GM12878 (cell line): ENCODE measurements around the gene TLCD3B. TPM values are rescaled to one million over a fixed set of nuclear protein-coding genes. Genes with fewer than 3 reads are reported as not detected.

Experiments used
- CBX5 ChIP-seq: sonication (generic); IDR thresholded peaks from 2 replicates; pipeline ENCODE4 v1.6.1; 2016; ENCODE audit warnings: low read depth, moderate library complexity, mild to moderate bottlenecking, inconsistent platforms
- GABPA ChIP-seq: IDR thresholded peaks from 2 replicates; pipeline ENCODE4 v1.6.1; 2014; ENCODE audit warnings: antibody characterized with exemption, low read depth, mild to moderate bottlenecking, inconsistent platforms
- JUND ChIP-seq: IDR thresholded peaks from 2 replicates; pipeline ENCODE4 v1.6.1; 2012; ENCODE audit warnings: low read depth, mild to moderate bottlenecking, low read length, improper control_type of control experiment, moderate library complexity
- NR2F1 ChIP-seq: fragments of 450-650 bp; conservative IDR thresholded peaks from 2 replicates; pipeline ENCODE4 v1.6.1; 2017; ENCODE audit warnings: mild to moderate bottlenecking
- POLR2A ChIP-seq: IDR thresholded peaks from 2 replicates; pipeline ENCODE4 v1.6.1; 2011; ENCODE audit warnings: low read depth, mild to moderate bottlenecking, low read length
- RELA ChIP-seq: fragments of 450-650 bp; IDR thresholded peaks from 2 replicates; pipeline ENCODE4 v1.8.0; 2014; ENCODE audit warnings: borderline replicate concordance; ENCODE audit not compliant: partially characterized antibody
- SPI1 ChIP-seq: IDR thresholded peaks from 2 replicates; pipeline ENCODE4 v1.6.1; 2011; ENCODE audit warnings: low read depth, mild to moderate bottlenecking, low read length, moderate library complexity, borderline replicate concordance; ENCODE audit not compliant: insufficient read depth
- YY1 ChIP-seq: IDR thresholded peaks from 2 replicates; pipeline ENCODE4 v1.6.1; 2011; ENCODE audit warnings: low read depth, mild to moderate bottlenecking, low read length
- ZBED1 ChIP-seq: IDR thresholded peaks from 2 replicates; pipeline ENCODE4 v1.6.1; 2016; ENCODE audit warnings: borderline replicate concordance
- ZNF217 ChIP-seq: fragments of 450-650 bp; IDR thresholded peaks from 2 replicates; pipeline ENCODE4 v1.6.1; 2017; ENCODE audit warnings: antibody characterized with exemption, mild to moderate bottlenecking
- ZNF384 ChIP-seq: IDR thresholded peaks from 2 replicates; pipeline ENCODE4 v1.6.1; 2012; ENCODE audit warnings: low read depth, mild to moderate bottlenecking, low read length, improper control_type of control experiment, borderline replicate concordance
- ZSCAN29 ChIP-seq: fragments of 450-650 bp; IDR thresholded peaks from 2 replicates; pipeline ENCODE4 v1.6.1; 2017; ENCODE audit warnings: mild to moderate bottlenecking, moderate library complexity
- polyA plus RNA-seq, 11 experiments: library from polyadenylated mRNA; depleted of rRNA in 4 of 11; unstranded in 6 of 11; stranded (reverse) in 5 of 11; fragments of >200 nt; fragmentation: Nextera tagmentation in 4 of 11; fragmentation: Illumina TruSeq in 1 of 11; extraction: Ambion mirVana in 4 of 11; extraction: Trizol in 1 of 11; gene quantifications; 1 replicate in 1 of 11; 2 replicates in 10 of 11; pipeline versions ENCODE4 v1.2.1 to v1.2.3, GENCODE V29; 2011 to 2016; ENCODE audit warnings: inconsistent platforms in 2 of 11, missing spikeins in 2 of 11, low read depth in 1 of 11
- total RNA-seq, 4 experiments: library from RNA; depleted of rRNA in 3 of 4; stranded (reverse); fragments of >200 nt in 3 of 4; fragmentation: Illumina TruSeq in 1 of 4; extraction: Trizol in 1 of 4; gene quantifications; 2 replicates each; pipeline versions ENCODE4 v1.2.1 to v1.2.3, GENCODE V29; 2013 to 2021
- TF ChIP-seq, protein P1 (sequence below): fragments of 150-350 bp; IDR thresholded peaks from 2 replicates; pipeline ENCODE4 v1.6.1; 2016; ENCODE audit warnings: low read depth, low read length
- TF ChIP-seq, protein P2 (sequence below): fragments of 450-650 bp; formaldehyde crosslinking; IDR thresholded peaks from 2 replicates; pipeline ENCODE4 v1.5.0; 2022; ENCODE audit warnings: mild to moderate bottlenecking, missing genetic modification characterization
- TF ChIP-seq, protein P3 (sequence below): fragments of 450-650 bp; IDR thresholded peaks from 2 replicates; pipeline ENCODE4 v1.6.1; 2018; ENCODE audit warnings: mild to moderate bottlenecking, low read depth, moderate library complexity; ENCODE audit not compliant: partially characterized antibody
- TF ChIP-seq, protein P4 (sequence below): fragments of 450-650 bp; IDR thresholded peaks from 2 replicates; pipeline ENCODE4 v1.6.1; 2017; ENCODE audit warnings: borderline replicate concordance
- TF ChIP-seq, protein P5 (sequence below): IDR thresholded peaks from 2 replicates; pipeline ENCODE4 v1.6.1; 2011; ENCODE audit warnings: borderline replicate concordance, low read depth, mild to moderate bottlenecking, moderate library complexity, mixed read lengths, low read length; ENCODE audit not compliant: insufficient read depth; ENCODE audit errors: extremely low read length

TLCD3B gene
- total and polyA plus RNA-seq, 10 of the 15 experiments (the other 5 are each of a cell fraction or from before 2014, with no cell fraction given) = 0.05 to 0.51 (median 0.18) TPM; not detected in 4

DNA sequence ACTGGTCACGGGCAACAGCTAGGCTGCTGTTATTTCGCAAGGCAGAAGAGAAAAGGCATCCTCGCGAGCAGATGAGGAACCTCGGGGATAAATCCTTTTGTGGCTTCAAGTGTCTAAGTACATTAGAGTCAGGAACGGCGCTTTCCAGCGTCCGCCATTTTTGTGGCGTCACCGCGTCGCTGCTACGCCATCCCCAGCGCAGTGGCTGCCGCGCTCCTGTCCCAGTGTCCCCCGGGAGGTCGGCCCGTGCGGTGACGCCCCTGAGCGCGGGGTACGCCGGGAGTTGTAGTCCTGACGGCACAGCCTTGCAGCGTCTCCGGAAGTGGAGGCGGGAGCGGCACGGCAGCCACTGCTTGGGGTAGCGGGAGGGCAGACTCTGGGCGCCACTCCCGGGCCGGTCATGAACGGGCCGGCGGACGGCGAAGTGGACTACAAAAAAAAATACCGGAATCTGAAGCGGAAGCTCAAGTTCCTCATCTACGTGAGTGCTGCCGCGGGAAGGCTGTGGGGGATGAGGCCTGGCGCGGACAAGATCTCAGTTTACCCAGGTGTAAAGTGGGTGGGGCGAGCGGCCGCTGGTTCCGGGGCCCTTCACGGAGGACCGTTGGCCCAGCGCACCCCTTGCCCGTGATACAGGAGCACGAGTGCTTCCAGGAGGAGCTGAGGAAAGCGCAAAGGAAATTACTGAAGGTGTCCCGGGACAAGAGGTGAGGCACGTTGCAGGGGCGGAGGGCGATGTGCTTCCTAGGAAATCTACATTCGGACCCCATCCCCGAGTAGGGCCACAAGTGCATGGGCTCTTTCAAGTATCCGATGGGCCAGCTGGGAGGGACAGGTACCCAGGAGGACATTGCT is 34.9 kb downstream of the TLCD3B start, which contains the start of gene INO80E (continued):
- TF ChIP-seq, protein P1, sequence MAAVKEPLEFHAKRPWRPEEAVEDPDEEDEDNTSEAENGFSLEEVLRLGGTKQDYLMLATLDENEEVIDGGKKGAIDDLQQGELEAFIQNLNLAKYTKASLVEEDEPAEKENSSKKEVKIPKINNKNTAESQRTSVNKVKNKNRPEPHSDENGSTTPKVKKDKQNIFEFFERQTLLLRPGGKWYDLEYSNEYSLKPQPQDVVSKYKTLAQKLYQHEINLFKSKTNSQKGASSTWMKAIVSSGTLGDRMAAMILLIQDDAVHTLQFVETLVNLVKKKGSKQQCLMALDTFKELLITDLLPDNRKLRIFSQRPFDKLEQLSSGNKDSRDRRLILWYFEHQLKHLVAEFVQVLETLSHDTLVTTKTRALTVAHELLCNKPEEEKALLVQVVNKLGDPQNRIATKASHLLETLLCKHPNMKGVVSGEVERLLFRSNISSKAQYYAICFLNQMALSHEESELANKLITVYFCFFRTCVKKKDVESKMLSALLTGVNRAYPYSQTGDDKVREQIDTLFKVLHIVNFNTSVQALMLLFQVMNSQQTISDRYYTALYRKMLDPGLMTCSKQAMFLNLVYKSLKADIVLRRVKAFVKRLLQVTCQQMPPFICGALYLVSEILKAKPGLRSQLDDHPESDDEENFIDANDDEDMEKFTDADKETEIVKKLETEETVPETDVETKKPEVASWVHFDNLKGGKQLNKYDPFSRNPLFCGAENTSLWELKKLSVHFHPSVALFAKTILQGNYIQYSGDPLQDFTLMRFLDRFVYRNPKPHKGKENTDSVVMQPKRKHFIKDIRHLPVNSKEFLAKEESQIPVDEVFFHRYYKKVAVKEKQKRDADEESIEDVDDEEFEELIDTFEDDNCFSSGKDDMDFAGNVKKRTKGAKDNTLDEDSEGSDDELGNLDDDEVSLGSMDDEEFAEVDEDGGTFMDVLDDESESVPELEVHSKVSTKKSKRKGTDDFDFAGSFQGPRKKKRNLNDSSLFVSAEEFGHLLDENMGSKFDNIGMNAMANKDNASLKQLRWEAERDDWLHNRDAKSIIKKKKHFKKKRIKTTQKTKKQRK = no peak
- TF ChIP-seq RELA = no peak
- TF ChIP-seq GABPA = peak; percentile 75
- no peak for TF ChIP-seq JUND
- TF ChIP-seq YY1 = peak; percentile 97
- no peak for TF ChIP-seq ZBED1
- 0 out of 2 replicates have a peak, but pooled peaks have one; percentile 2 for TF ChIP-seq NR2F1
- TF ChIP-seq, protein P2, sequence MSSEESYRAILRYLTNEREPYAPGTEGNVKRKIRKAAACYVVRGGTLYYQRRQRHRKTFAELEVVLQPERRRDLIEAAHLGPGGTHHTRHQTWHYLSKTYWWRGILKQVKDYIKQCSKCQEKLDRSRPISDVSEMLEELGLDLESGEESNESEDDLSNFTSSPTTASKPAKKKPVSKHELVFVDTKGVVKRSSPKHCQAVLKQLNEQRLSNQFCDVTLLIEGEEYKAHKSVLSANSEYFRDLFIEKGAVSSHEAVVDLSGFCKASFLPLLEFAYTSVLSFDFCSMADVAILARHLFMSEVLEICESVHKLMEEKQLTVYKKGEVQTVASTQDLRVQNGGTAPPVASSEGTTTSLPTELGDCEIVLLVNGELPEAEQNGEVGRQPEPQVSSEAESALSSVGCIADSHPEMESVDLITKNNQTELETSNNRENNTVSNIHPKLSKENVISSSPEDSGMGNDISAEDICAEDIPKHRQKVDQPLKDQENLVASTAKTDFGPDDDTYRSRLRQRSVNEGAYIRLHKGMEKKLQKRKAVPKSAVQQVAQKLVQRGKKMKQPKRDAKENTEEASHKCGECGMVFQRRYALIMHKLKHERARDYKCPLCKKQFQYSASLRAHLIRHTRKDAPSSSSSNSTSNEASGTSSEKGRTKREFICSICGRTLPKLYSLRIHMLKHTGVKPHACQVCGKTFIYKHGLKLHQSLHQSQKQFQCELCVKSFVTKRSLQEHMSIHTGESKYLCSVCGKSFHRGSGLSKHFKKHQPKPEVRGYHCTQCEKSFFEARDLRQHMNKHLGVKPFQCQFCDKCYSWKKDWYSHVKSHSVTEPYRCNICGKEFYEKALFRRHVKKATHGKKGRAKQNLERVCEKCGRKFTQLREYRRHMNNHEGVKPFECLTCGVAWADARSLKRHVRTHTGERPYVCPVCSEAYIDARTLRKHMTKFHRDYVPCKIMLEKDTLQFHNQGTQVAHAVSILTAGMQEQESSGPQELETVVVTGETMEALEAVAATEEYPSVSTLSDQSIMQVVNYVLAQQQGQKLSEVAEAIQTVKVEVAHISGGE (CRISPR knock-in tag) = no peak
- no peak for TF ChIP-seq CBX5
- TF ChIP-seq SPI1 = no peak
- peak; percentile 86 for TF ChIP-seq POLR2A
- TF ChIP-seq, protein P3, sequence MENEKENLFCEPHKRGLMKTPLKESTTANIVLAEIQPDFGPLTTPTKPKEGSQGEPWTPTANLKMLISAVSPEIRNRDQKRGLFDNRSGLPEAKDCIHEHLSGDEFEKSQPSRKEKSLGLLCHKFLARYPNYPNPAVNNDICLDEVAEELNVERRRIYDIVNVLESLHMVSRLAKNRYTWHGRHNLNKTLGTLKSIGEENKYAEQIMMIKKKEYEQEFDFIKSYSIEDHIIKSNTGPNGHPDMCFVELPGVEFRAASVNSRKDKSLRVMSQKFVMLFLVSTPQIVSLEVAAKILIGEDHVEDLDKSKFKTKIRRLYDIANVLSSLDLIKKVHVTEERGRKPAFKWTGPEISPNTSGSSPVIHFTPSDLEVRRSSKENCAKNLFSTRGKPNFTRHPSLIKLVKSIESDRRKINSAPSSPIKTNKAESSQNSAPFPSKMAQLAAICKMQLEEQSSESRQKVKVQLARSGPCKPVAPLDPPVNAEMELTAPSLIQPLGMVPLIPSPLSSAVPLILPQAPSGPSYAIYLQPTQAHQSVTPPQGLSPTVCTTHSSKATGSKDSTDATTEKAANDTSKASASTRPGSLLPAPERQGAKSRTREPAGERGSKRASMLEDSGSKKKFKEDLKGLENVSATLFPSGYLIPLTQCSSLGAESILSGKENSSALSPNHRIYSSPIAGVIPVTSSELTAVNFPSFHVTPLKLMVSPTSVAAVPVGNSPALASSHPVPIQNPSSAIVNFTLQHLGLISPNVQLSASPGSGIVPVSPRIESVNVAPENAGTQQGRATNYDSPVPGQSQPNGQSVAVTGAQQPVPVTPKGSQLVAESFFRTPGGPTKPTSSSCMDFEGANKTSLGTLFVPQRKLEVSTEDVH = no peak
- no peak for TF ChIP-seq ZSCAN29
- TF ChIP-seq ZNF384 = no peak
- TF ChIP-seq, protein P4, sequence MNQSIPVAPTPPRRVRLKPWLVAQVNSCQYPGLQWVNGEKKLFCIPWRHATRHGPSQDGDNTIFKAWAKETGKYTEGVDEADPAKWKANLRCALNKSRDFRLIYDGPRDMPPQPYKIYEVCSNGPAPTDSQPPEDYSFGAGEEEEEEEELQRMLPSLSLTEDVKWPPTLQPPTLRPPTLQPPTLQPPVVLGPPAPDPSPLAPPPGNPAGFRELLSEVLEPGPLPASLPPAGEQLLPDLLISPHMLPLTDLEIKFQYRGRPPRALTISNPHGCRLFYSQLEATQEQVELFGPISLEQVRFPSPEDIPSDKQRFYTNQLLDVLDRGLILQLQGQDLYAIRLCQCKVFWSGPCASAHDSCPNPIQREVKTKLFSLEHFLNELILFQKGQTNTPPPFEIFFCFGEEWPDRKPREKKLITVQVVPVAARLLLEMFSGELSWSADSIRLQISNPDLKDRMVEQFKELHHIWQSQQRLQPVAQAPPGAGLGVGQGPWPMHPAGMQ = no peak
- TF ChIP-seq, protein P5, sequence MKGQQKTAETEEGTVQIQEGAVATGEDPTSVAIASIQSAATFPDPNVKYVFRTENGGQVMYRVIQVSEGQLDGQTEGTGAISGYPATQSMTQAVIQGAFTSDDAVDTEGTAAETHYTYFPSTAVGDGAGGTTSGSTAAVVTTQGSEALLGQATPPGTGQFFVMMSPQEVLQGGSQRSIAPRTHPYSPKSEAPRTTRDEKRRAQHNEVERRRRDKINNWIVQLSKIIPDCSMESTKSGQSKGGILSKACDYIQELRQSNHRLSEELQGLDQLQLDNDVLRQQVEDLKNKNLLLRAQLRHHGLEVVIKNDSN = no peak
- no peak for TF ChIP-seq ZNF217
